DMS79 treated with DMSO at 0.1 percent for 48 hours (cell line): Measurements from ENCODE around the gene MAML2.

Experiments
- DNase-seq: peaks from one replicate; lab custom pipeline; 2025; lab: John Stamatoyannopoulos, UW

The MAML2 gene

GRCh38 chr11:96125400-96125799 lies 217.6 kb downstream of the MAML2 start:
- DNase-seq: no peak

GRCh38 chr11:96124155-96124554 lies 218.8 kb downstream of the MAML2 start:
- DNase-seq: no peak

GRCh38 chr11:96123301-96123700 lies 219.7 kb downstream of the MAML2 start:
- no peak for DNase-seq

GRCh38 chr11:96122601-96123074 lies 220.4 kb downstream of the MAML2 start:
- peak; percentile 92 for DNase-seq

GRCh38 chr11:96119211-96119610 lies 223.8 kb downstream of the MAML2 start:
- DNase-seq: no peak

GRCh38 chr11:96116376-96116775 lies 226.6 kb downstream of the MAML2 start:
- no peak for DNase-seq

GRCh38 chr11:96114178-96115064 lies 228.6 kb downstream of the MAML2 start:
- peak; percentile 74 for DNase-seq

- no peak for DNase-seq
Measured at GRCh38 chr11:96113193-96113681, 229.8 kb downstream of the MAML2 start.

GRCh38 chr11:96112192-96113128 lies 230.5 kb downstream of the MAML2 start:
- no peak for DNase-seq

- no peak for DNase-seq
Measured at GRCh38 chr11:96111308-96111707, 231.7 kb downstream of the MAML2 start.

- DNase-seq: no peak
Measured at GRCh38 chr11:96110302-96110701, 232.7 kb downstream of the MAML2 start.

- no peak for DNase-seq
Measured at GRCh38 chr11:96109331-96110030, 233.5 kb downstream of the MAML2 start.

GRCh38 chr11:96107143-96107824 lies 235.7 kb downstream of the MAML2 start:
- DNase-seq: no peak

GRCh38 chr11:96106645-96107044 lies 236.3 kb downstream of the MAML2 start:
- no peak for DNase-seq

GRCh38 chr11:96105944-96106343 lies 237.1 kb downstream of the MAML2 start:
- DNase-seq: no peak

- DNase-seq: no peak
Measured at GRCh38 chr11:96105197-96105895, 237.6 kb downstream of the MAML2 start.

GRCh38 chr11:96104496-96104895 lies 238.5 kb downstream of the MAML2 start:
- DNase-seq: no peak

GRCh38 chr11:96103721-96104120 lies 239.3 kb downstream of the MAML2 start:
- DNase-seq: no peak

GRCh38 chr11:96103102-96103501 lies 239.9 kb downstream of the MAML2 start:
- DNase-seq: no peak

- DNase-seq: no peak
Measured at GRCh38 chr11:96102664-96103078, 240.3 kb downstream of the MAML2 start.

GRCh38 chr11:96101146-96101545 lies 241.8 kb downstream of the MAML2 start:
- DNase-seq: no peak
